ENCODE results near the gene HS6ST3.

The HS6ST3 gene

GRCh38 chr13:96053003-96053703, 36.8 kb upstream of the HS6ST3 start, which contains the start of gene UGGT2:
Gene UGGT2 (minus strand): TSS chr13:96053401. CDS start chr13:96053312, 89 bp downstream.
- peak; percentile 74 for DNase-seq (ENCODE audit: low read depth)
- no peak for TF ChIP-seq CTCF (IDR thresholded peaks at IDR 0.05; ENCODE audit: control insufficient read depth, extremely low read depth, insufficient read depth)
- H3K4me3 ChIP-seq (ENCODE audit: low read depth, low read length): peak within 1 kb of the TSS; percentile 82

DNA sequence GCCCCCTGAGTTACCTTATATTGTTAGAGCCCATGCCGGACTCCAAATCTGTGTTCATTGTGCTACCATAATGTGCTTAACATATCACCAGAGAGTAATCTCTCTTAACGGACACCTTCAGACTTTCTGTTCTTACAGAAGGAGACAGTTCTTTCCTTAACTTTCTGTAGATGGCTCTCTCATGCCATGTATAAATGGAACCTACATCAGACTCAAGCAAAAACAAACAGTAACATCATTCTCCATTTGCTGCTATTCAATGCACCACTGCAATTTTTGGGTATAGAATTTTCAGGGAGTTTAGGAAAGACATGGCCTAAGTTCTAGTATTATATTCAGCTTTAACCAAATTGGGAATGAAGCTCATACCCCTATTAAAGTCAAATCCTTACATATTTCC, 24.1 kb upstream of the HS6ST3 start:
- H3K4me3 ChIP-seq (ENCODE audit: low read depth, low read length): no peak overlapping the region
- TF ChIP-seq CTCF (IDR thresholded peaks at IDR 0.05; ENCODE audit: control insufficient read depth, extremely low read depth, insufficient read depth): peak; percentile 34
- DNase-seq (ENCODE audit: low read depth): no peak

- DNase-seq (ENCODE audit: low read depth): no peak
- no peak for TF ChIP-seq CTCF (IDR thresholded peaks at IDR 0.05; ENCODE audit: control insufficient read depth, extremely low read depth, insufficient read depth)
- H3K4me3 ChIP-seq (ENCODE audit: low read depth, low read length): no peak overlapping the region
Observed at GRCh38 chr13:96068729-96069128, 21.2 kb upstream of the HS6ST3 start.

GRCh38 chr13:96071504-96071903, 18.4 kb upstream of the HS6ST3 start:
- no peak for TF ChIP-seq CTCF (IDR thresholded peaks at IDR 0.05; ENCODE audit: control insufficient read depth, extremely low read depth, insufficient read depth)
- no peak for DNase-seq (ENCODE audit: low read depth)
- no peak overlapping the region for H3K4me3 ChIP-seq (ENCODE audit: low read depth, low read length)

- DNase-seq (ENCODE audit: low read depth): no peak
- no peak overlapping the region for H3K4me3 ChIP-seq (ENCODE audit: low read depth, low read length)
- TF ChIP-seq CTCF (IDR thresholded peaks at IDR 0.05; ENCODE audit: control insufficient read depth, extremely low read depth, insufficient read depth): no peak
Observed at GRCh38 chr13:96072392-96072791, 17.5 kb upstream of the HS6ST3 start.

DNA sequence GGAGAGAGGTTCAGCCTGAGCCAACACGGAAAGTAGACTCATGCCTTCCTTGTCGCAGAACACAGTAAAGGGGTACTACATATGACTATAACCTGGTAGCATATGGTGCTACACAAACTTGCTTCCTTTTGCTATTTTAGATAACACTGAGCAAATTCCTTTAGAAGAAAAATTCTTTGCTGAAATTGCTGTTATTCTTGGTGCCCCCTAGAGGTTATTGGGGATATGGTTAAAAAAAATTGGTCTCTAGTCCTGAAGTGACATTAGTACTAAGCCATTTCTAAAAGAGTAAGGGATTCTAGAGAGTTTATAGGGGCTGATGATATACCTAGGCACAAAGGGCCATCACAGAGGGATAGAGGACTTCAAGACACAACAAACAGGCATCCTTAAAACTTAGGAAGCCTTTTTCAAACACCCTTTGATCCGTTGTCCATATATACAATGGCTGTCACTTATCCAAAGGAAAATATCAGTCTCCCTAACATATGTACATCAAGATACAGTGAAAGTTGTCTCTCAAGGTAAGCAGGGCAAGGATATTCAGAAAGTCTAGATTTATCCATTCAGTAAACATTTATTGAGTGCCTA, 13.9 kb upstream of the HS6ST3 start:
- no peak for DNase-seq (ENCODE audit: low read depth)
- H3K4me3 ChIP-seq (ENCODE audit: low read depth, low read length): no peak overlapping the region
- TF ChIP-seq CTCF (IDR thresholded peaks at IDR 0.05; ENCODE audit: control insufficient read depth, extremely low read depth, insufficient read depth): peak; percentile 34
